Mesothelial cell of epicardium (in vitro differentiated cells): Measurements from ENCODE around the gene PROB1. TPM values are rescaled to one million over a fixed set of nuclear protein-coding genes. Genes with fewer than 3 reads are reported as not detected.

Source experiments
- DNase-seq, 2 experiments: peaks; one replicate each; pipeline ENCODE4 v3.0.0; 2021; ENCODE audit warnings: low spot score in 2 of 2; ENCODE audit not compliant: unreplicated experiment in 2 of 2
- H3K27ac Mint-ChIP-seq: 2 replicates; pipeline ENCODE4 v1.8.0; 2021; ENCODE audit warnings: mixed read lengths
- H3K27me3 Mint-ChIP-seq: 2 replicates; pipeline ENCODE4 v1.8.0; 2021; ENCODE audit warnings: low read depth, mixed read lengths
- H3K36me3 Mint-ChIP-seq: 2 replicates; pipeline ENCODE4 v1.8.0; 2021; ENCODE audit warnings: mixed read lengths
- H3K4me1 Mint-ChIP-seq: 2 replicates; pipeline ENCODE4 v1.8.0; 2021; ENCODE audit warnings: mixed read lengths
- H3K4me3 Mint-ChIP-seq: 2 replicates; pipeline ENCODE4 v1.8.0; 2021; ENCODE audit warnings: mild to moderate bottlenecking, moderate library complexity, mixed read lengths
- H3K9me3 Mint-ChIP-seq: 2 replicates; pipeline ENCODE4 v1.8.0; 2021; ENCODE audit warnings: mixed read lengths
- CTCF ChIP-seq: fragments of 200-600 bp; sonication (generic); IDR thresholded peaks from one replicate; pipeline ENCODE4 v1.5.0; 2021; ENCODE audit warnings: antibody characterized with exemption; ENCODE audit not compliant: unreplicated experiment
- total RNA-seq: library from RNA; stranded (reverse); gene quantifications from 3 replicates; pipeline ENCODE4 v1.2.1, GENCODE V29; 2021

PROB1 gene
- total RNA-seq, 1 donor from 2014 or later, result 1.6 TPM

- TF ChIP-seq CTCF, result no peak
- no peaks in the 10 kb centered on the region for H3K9me3 Mint-ChIP-seq
- H3K4me3 Mint-ChIP-seq, result no peak overlapping the region
- H3K4me1 Mint-ChIP-seq, result peaks cover 2% of the 10 kb centered on the region
- no peak overlapping the region for H3K27ac Mint-ChIP-seq
- H3K36me3 Mint-ChIP-seq, result peaks cover 15% of the 10 kb centered on the region
- no peak for DNase-seq
- H3K27me3 Mint-ChIP-seq, result no peaks in the 10 kb centered on the region
Measured at GRCh38 chr5:139377226-139377625, 17.7 kb downstream of the PROB1 start.

GRCh38 chr5:139376364-139376763 is 18.5 kb downstream of the PROB1 start:
- Mint-ChIP-seq H3K4me1 (no peaks in the 10 kb centered on the region), H3K36me3 (peaks cover 21% of the 10 kb centered on the region), H3K4me3 (no peak overlapping the region), H3K27ac (no peak overlapping the region), H3K9me3 (no peaks in the 10 kb centered on the region), H3K27me3 (no peaks in the 10 kb centered on the region)
- no peak for TF ChIP-seq CTCF
- no peak for DNase-seq

GRCh38 chr5:139374909-139375308 is 20.0 kb downstream of the PROB1 start:
- TF ChIP-seq CTCF, result no peak
- H3K4me3 Mint-ChIP-seq, result no peak overlapping the region
- no peaks in the 10 kb centered on the region for H3K4me1 Mint-ChIP-seq
- H3K36me3 Mint-ChIP-seq, result peaks cover 23% of the 10 kb centered on the region
- H3K27me3 Mint-ChIP-seq, result no peaks in the 10 kb centered on the region
- no peak for DNase-seq
- H3K27ac Mint-ChIP-seq, result no peak overlapping the region
- no peaks in the 10 kb centered on the region for H3K9me3 Mint-ChIP-seq

GRCh38 chr5:139371482-139372435 is 23.1 kb downstream of the PROB1 start:
- Mint-ChIP-seq H3K36me3 (peaks cover 24% of the 10 kb centered on the region), H3K4me1 (no peaks in the 10 kb centered on the region), H3K4me3 (no peak overlapping the region), H3K9me3 (no peaks in the 10 kb centered on the region), H3K27ac (no peak overlapping the region), H3K27me3 (no peaks in the 10 kb centered on the region)
- no peak for TF ChIP-seq CTCF
- no peak for DNase-seq

- H3K36me3 Mint-ChIP-seq, result peaks cover 27% of the 10 kb centered on the region
- no peak for DNase-seq
- no peaks in the 10 kb centered on the region for H3K27me3 Mint-ChIP-seq
- no peaks in the 10 kb centered on the region for H3K4me1 Mint-ChIP-seq
- H3K27ac Mint-ChIP-seq, result no peak overlapping the region
- no peak for TF ChIP-seq CTCF
- no peaks in the 10 kb centered on the region for H3K9me3 Mint-ChIP-seq
- H3K4me3 Mint-ChIP-seq, result no peak overlapping the region
Measured at GRCh38 chr5:139369181-139369580, 25.7 kb downstream of the PROB1 start.
